B cell (primary cell): ENCODE measurements around the gene MTFR1L.

Experiments used
- EZH2 ChIP-seq: IDR thresholded peaks from 2 replicates; pipeline ENCODE4 v1.6.1; 2012; ENCODE audit warnings: borderline replicate concordance, low read depth, mild to moderate bottlenecking, moderate library complexity, low read length; ENCODE audit not compliant: insufficient read depth, poor library complexity, severe bottlenecking
- TF ChIP-seq, protein P1 (sequence below): fragments of 200-600 bp; IDR thresholded peaks from one replicate; pipeline ENCODE4 v1.8.0; 2022; ENCODE audit warnings: antibody characterized with exemption, mild to moderate bottlenecking

DNA sequence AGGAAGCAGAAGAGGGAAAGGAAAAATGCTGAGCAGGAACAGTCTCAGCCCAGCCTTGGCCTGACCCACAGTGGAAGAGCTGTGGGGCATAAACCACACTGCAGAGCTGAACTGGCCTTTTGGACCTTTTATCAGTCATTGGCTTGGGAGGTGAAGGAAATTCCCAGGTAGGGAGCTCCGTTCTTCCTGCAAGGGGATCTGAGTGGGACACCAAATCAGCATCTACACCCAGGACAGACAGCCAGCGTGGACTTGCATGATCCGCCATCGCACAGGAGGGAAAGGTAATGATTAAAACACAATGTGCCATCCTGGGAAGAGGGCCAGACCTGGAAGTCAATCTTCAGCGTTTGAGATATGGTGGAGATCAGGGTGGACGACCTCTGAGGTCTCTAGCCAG lies 1.2 kb upstream of the MTFR1L start:
- TF ChIP-seq, protein P1, sequence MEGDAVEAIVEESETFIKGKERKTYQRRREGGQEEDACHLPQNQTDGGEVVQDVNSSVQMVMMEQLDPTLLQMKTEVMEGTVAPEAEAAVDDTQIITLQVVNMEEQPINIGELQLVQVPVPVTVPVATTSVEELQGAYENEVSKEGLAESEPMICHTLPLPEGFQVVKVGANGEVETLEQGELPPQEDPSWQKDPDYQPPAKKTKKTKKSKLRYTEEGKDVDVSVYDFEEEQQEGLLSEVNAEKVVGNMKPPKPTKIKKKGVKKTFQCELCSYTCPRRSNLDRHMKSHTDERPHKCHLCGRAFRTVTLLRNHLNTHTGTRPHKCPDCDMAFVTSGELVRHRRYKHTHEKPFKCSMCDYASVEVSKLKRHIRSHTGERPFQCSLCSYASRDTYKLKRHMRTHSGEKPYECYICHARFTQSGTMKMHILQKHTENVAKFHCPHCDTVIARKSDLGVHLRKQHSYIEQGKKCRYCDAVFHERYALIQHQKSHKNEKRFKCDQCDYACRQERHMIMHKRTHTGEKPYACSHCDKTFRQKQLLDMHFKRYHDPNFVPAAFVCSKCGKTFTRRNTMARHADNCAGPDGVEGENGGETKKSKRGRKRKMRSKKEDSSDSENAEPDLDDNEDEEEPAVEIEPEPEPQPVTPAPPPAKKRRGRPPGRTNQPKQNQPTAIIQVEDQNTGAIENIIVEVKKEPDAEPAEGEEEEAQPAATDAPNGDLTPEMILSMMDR: no peak
- TF ChIP-seq EZH2: no peak
